Mucosa of rectum (tissue), 2 donors: ENCODE measurements around the gene LYZL1.

Experiments used
- H3K27ac ChIP-seq, 2 donors: one replicate each; pipeline ENCODE4 v1.7.0; 2013; ENCODE audit warnings: inconsistent platforms in 2 of 2, low read depth in 2 of 2, low read length in 2 of 2
- H3K27me3 ChIP-seq, 2 donors: one replicate each; pipeline ENCODE4 v1.7.0; 2013; ENCODE audit warnings: low read length in 2 of 2; ENCODE audit not compliant: control insufficient read depth in 2 of 2, insufficient read depth in 2 of 2
- H3K36me3 ChIP-seq, 2 donors: one replicate each; pipeline ENCODE4 v1.7.0; 2013; ENCODE audit warnings: low read length in 2 of 2; ENCODE audit not compliant: control insufficient read depth in 2 of 2, insufficient read depth in 2 of 2
- H3K4me1 ChIP-seq, 2 donors: one replicate each; pipeline ENCODE4 v1.7.0; 2013; ENCODE audit warnings: low read length in 2 of 2, mild to moderate bottlenecking in 1 of 2; ENCODE audit not compliant: control insufficient read depth in 2 of 2, insufficient read depth in 2 of 2
- H3K4me3 ChIP-seq, 2 donors: one replicate each; pipeline ENCODE4 v1.7.0; 2013; ENCODE audit warnings: low read length in 2 of 2
- H3K9ac ChIP-seq, 2 donors: one replicate each; pipeline ENCODE4 v1.7.0; 2013; ENCODE audit warnings: low read length in 2 of 2, low read depth in 1 of 2, mild to moderate bottlenecking in 1 of 2
- H3K9me3 ChIP-seq, 2 donors: one replicate each; pipeline ENCODE4 v1.7.0; 2013; ENCODE audit warnings: low read length in 2 of 2; ENCODE audit not compliant: control insufficient read depth in 2 of 2
- donor health status: healthy.
- donor health status: Normal muscosa, but diverticular disease.

Gene LYZL1

GRCh38 chr10:29344073-29344820 is 55.4 kb downstream of the LYZL1 start:
- Histone ChIP-seq H3K27ac (no peak overlapping the region), H3K4me3 (no peak overlapping the region), H3K36me3 (no peaks in the 10 kb centered on the region), H3K9me3 (no peaks in the 10 kb centered on the region), H3K9ac (no peak overlapping the region), H3K27me3 (no peaks in the 10 kb centered on the region), H3K4me1 (no peaks in the 10 kb centered on the region)

- H3K9ac ChIP-seq: no peak overlapping the region
- no peaks in the 10 kb centered on the region for H3K9me3 ChIP-seq
- no peaks in the 10 kb centered on the region for H3K4me1 ChIP-seq
- H3K4me3 ChIP-seq: no peak overlapping the region
- H3K36me3 ChIP-seq: no peaks in the 10 kb centered on the region
- no peaks in the 10 kb centered on the region for H3K27me3 ChIP-seq
- H3K27ac ChIP-seq: no peak overlapping the region
Measured at GRCh38 chr10:29345144-29345909, 56.5 kb downstream of the LYZL1 start.

- no peaks in the 10 kb centered on the region for H3K4me1 ChIP-seq
- no peak overlapping the region for H3K27ac ChIP-seq
- no peaks in the 10 kb centered on the region for H3K9me3 ChIP-seq
- H3K36me3 ChIP-seq: no peaks in the 10 kb centered on the region
- no peaks in the 10 kb centered on the region for H3K27me3 ChIP-seq
- no peak overlapping the region for H3K4me3 ChIP-seq
- H3K9ac ChIP-seq: no peak overlapping the region
Measured at GRCh38 chr10:29345910-29346209, 57.0 kb downstream of the LYZL1 start.

- H3K27me3 ChIP-seq: no peaks in the 10 kb centered on the region
- H3K9ac ChIP-seq: no peak overlapping the region
- H3K4me3 ChIP-seq: no peak overlapping the region
- no peaks in the 10 kb centered on the region for H3K4me1 ChIP-seq
- H3K9me3 ChIP-seq: no peaks in the 10 kb centered on the region
- no peaks in the 10 kb centered on the region for H3K36me3 ChIP-seq
- H3K27ac ChIP-seq: no peak overlapping the region
Measured at GRCh38 chr10:29346296-29347001, 57.6 kb downstream of the LYZL1 start.

- no peaks in the 10 kb centered on the region for H3K27me3 ChIP-seq
- H3K9me3 ChIP-seq: no peaks in the 10 kb centered on the region
- no peak overlapping the region for H3K9ac ChIP-seq
- H3K4me3 ChIP-seq: no peak overlapping the region
- no peak overlapping the region for H3K27ac ChIP-seq
- H3K4me1 ChIP-seq: no peaks in the 10 kb centered on the region
- no peaks in the 10 kb centered on the region for H3K36me3 ChIP-seq
Measured at GRCh38 chr10:29348836-29349235, 60.0 kb downstream of the LYZL1 start.

- Histone ChIP-seq H3K36me3 (no peaks in the 10 kb centered on the region), H3K4me1 (no peaks in the 10 kb centered on the region), H3K9ac (no peak overlapping the region), H3K27me3 (no peaks in the 10 kb centered on the region), H3K27ac (no peak overlapping the region), H3K4me3 (no peak overlapping the region), H3K9me3 (no peaks in the 10 kb centered on the region)
Measured at GRCh38 chr10:29353305-29353704, 64.4 kb downstream of the LYZL1 start.

- no peaks in the 10 kb centered on the region for H3K36me3 ChIP-seq
- H3K27ac ChIP-seq: no peak overlapping the region
- no peak overlapping the region for H3K4me3 ChIP-seq
Measured at GRCh38 chr10:29353887-29354561, 65.2 kb downstream of the LYZL1 start.

GRCh38 chr10:29355411-29355991 is 66.6 kb downstream of the LYZL1 start:
- no peaks in the 10 kb centered on the region for H3K36me3 ChIP-seq
- H3K9ac ChIP-seq: no peak overlapping the region
- no peak overlapping the region for H3K27ac ChIP-seq
- H3K27me3 ChIP-seq: no peaks in the 10 kb centered on the region
- H3K4me3 ChIP-seq: no peak overlapping the region
- no peaks in the 10 kb centered on the region for H3K9me3 ChIP-seq
- H3K4me1 ChIP-seq: no peaks in the 10 kb centered on the region

More at GRCh38 chr10:29353887-29354561, 65.2 kb downstream of the LYZL1 start:
- H3K27me3 ChIP-seq: no peaks in the 10 kb centered on the region
- H3K4me1 ChIP-seq: no peaks in the 10 kb centered on the region
- H3K9me3 ChIP-seq: no peaks in the 10 kb centered on the region
- no peak overlapping the region for H3K9ac ChIP-seq

GRCh38 chr10:29356931-29357330 is 68.1 kb downstream of the LYZL1 start:
- no peak overlapping the region for H3K27ac ChIP-seq
- H3K4me1 ChIP-seq: no peaks in the 10 kb centered on the region
- no peak overlapping the region for H3K4me3 ChIP-seq
- H3K27me3 ChIP-seq: no peaks in the 10 kb centered on the region
- H3K9ac ChIP-seq: no peak overlapping the region
- H3K9me3 ChIP-seq: no peaks in the 10 kb centered on the region
- H3K36me3 ChIP-seq: no peaks in the 10 kb centered on the region
